ENCODE results near the gene AFG1L. TPM values are rescaled to one million over a fixed set of nuclear protein-coding genes. Genes with fewer than 3 reads are reported as not detected.

The AFG1L gene
- total RNA-seq, 2 donors from 2014 or later = 3.5 TPM

DNA sequence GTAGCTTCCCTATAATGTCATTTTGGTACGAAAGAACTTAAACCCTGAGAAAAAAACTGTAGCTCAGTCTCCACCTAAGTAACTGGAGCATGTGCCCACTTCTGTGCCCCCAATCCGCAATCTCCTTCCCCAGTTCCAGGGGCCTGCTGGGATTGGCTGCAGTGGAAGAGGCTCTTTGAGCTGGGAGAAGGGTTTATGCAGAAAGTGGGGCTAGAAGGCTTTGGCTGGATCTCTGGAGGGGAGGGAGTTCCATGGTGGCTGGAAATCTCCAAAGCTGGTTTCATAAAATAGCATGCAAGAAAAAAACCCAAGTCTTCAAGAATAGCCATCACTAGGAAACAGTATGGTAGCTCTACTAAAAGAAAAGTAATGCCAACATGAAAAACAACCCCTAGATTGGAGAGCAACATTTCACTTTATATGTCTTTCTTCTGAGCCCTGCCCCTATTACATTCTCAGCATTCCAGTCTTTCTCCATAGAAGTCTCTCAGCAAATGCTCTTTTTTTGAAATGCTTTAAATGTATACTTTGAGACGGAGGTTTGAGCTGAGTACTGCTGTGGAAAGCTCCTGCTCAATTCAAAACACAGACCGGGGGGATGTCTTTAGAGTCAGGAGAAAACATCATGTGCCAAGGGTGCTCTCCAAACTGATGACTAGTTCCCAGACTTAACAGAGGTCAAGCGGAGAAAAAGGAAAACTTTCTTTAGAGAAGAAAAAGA, 229.8 kb downstream of the AFG1L start:
- 83% methylated on average over 5 of the region's 5 CpGs for WGBS
- Histone ChIP-seq H3K36me3 (no peaks in the 10 kb centered on the region), H3K9me3 (no peaks in the 10 kb centered on the region), H3K4me1 (replicated peaks) (no peaks in the 10 kb centered on the region), H3K27ac (no peak overlapping the region), H3K4me3 (no peak overlapping the region), H3K27me3 (replicated peaks; ENCODE audit: insufficient read depth) (no peaks in the 10 kb centered on the region)
- DNase-seq (ENCODE audit: low spot score) = no peak
- TF ChIP-seq, protein P1, sequence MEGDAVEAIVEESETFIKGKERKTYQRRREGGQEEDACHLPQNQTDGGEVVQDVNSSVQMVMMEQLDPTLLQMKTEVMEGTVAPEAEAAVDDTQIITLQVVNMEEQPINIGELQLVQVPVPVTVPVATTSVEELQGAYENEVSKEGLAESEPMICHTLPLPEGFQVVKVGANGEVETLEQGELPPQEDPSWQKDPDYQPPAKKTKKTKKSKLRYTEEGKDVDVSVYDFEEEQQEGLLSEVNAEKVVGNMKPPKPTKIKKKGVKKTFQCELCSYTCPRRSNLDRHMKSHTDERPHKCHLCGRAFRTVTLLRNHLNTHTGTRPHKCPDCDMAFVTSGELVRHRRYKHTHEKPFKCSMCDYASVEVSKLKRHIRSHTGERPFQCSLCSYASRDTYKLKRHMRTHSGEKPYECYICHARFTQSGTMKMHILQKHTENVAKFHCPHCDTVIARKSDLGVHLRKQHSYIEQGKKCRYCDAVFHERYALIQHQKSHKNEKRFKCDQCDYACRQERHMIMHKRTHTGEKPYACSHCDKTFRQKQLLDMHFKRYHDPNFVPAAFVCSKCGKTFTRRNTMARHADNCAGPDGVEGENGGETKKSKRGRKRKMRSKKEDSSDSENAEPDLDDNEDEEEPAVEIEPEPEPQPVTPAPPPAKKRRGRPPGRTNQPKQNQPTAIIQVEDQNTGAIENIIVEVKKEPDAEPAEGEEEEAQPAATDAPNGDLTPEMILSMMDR (IDR thresholded peaks at IDR 0.05) = no peak
- TF ChIP-seq POLR2A (IDR thresholded peaks at IDR 0.05) = no peak
- no peak for TF ChIP-seq POLR2AphosphoS5 (IDR thresholded peaks at IDR 0.05)
- intact Hi-C loops (cut with DNase I) = loop anchor here (5.0 to 10.0 kb wide), 2 partner anchors 412 to 540 kb away; no protein-coding TSS in a partner anchor

DNA sequence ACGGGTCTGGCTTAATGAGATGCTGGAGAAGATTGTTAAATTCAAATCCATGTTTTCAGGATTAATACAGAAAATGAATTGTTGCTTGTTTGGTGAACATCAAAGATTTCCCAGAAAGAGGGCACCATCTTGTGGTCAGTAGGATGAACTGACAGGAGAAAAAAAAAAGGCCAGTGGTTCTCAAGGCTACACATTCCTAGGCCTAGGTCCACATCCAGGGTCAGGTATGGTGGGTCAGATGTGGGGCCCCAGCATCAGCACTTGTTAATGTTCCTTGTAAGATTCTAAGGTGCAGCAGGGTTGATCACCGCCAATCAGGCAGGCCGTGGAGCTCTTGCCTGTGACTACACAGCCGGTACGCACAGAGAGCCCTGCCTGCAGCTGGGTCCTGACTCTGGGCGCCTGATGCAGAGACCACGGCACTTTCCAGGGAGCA, 231.9 kb downstream of the AFG1L start:
- no peaks in the 10 kb centered on the region for H3K27me3 ChIP-seq (replicated peaks; ENCODE audit: insufficient read depth)
- no peaks in the 10 kb centered on the region for H3K36me3 ChIP-seq
- WGBS = 78% methylated on average over 7 of the region's 7 CpGs
- H3K9me3 ChIP-seq = no peaks in the 10 kb centered on the region
- H3K27ac ChIP-seq = no peak overlapping the region
- no peaks in the 10 kb centered on the region for H3K4me1 ChIP-seq (replicated peaks)
- DNase-seq (ENCODE audit: low spot score) = no peak
- no peak for TF ChIP-seq POLR2A (IDR thresholded peaks at IDR 0.05)
- TF ChIP-seq, protein P1 (IDR thresholded peaks at IDR 0.05) = peak; percentile 57 to 69 (median 64)
- H3K4me3 ChIP-seq = no peak overlapping the region
- intact Hi-C loops (cut with DNase I) = loop anchor here (5.0 to 10.0 kb wide), 2 partner anchors 414 to 542 kb away; no protein-coding TSS in a partner anchor

DNA sequence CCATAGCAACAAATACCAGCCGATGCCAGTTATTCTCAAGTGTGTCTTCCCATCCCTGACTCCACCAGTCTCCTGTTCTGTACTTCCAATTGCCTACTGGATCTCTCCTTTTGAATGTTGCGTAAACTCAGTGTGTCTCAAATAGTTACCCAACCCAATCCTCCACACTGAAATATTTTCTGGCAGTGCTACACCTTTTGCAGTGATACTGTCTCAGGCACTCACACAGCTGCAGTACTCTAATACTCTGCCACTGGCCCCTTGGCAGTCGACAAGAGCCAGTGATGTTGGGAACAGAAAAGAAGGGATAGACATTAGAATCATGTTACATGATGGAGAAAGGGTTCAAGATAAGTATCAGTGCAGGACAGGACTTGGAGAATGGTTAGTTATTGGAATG, 234.0 kb downstream of the AFG1L start:
- intact Hi-C loops (cut with DNase I) = loop anchor here (5.0 to 10.0 kb wide), 2 partner anchors 417 to 544 kb away; no protein-coding TSS in a partner anchor
- Histone ChIP-seq H3K4me1 (replicated peaks) (no peaks in the 10 kb centered on the region), H3K27me3 (replicated peaks; ENCODE audit: insufficient read depth) (no peaks in the 10 kb centered on the region), H3K9me3 (no peaks in the 10 kb centered on the region), H3K36me3 (no peaks in the 10 kb centered on the region), H3K27ac (no peak overlapping the region), H3K4me3 (no peak overlapping the region)
- TF ChIP-seq POLR2AphosphoS5 (IDR thresholded peaks at IDR 0.05) (no peak), POLR2A (IDR thresholded peaks at IDR 0.05) (no peak)
- TF ChIP-seq, protein P1 (IDR thresholded peaks at IDR 0.05) = no peak
- 57% methylated on average over 3 of the region's 3 CpGs for WGBS
- no peak for DNase-seq (ENCODE audit: low spot score)

DNA sequence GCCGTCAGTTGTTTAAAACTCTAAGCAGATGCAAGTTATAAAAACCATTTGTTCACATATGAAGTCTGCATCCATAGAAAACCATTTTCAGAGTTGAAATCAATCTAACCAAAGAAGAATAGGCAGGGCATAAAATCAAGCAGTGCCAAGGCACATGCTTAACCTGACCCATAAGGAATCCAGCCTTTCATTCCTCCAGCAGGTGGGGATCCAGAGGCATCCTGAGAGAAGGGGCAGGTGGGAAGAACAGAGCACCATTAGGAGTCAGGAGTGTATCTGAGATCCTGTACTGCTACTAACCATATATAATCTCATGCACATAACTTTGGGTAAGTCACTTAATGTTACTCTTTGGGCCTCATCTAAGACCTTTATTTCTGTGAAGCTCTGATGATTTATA, 236.5 kb downstream of the AFG1L start:
- no peaks in the 10 kb centered on the region for H3K4me1 ChIP-seq (replicated peaks)
- H3K27me3 ChIP-seq (replicated peaks; ENCODE audit: insufficient read depth) = no peaks in the 10 kb centered on the region
- no peaks in the 10 kb centered on the region for H3K9me3 ChIP-seq
- intact Hi-C loops (cut with DNase I) = no loop called here
- WGBS = 82% methylated on average over 1 of the region's 1 CpG
- no peak overlapping the region for H3K27ac ChIP-seq
- no peak for DNase-seq (ENCODE audit: low spot score)
- H3K4me3 ChIP-seq = no peak overlapping the region
- TF ChIP-seq POLR2AphosphoS5 (IDR thresholded peaks at IDR 0.05) = no peak
- no peak for TF ChIP-seq POLR2A (IDR thresholded peaks at IDR 0.05)
- TF ChIP-seq, protein P1 (IDR thresholded peaks at IDR 0.05) = no peak
- no peaks in the 10 kb centered on the region for H3K36me3 ChIP-seq

Measured in prostate gland (tissue), 2 donors.